HS-27A (cell line): ENCODE data around the gene PPP1R13B.
A peak's percentile ranks its signal among the peaks of the same experiment; 100 is the strongest.

Experiments used
- DNase-seq: peaks from one replicate; pipeline ENCODE4 v3.0.0-alpha.2; 2012; ENCODE audit warnings: low read depth, missing footprints

PPP1R13B gene

GRCh38 chr14:103880348-103881267, 33.2 kb upstream of the PPP1R13B start:
- DNase-seq = peak; percentile 39

- peak; percentile 0 for DNase-seq
These were observed 32.4 kb upstream of the PPP1R13B start for GRCh38 chr14:103879570-103880347.

- no peak for DNase-seq
These were observed 31.8 kb upstream of the PPP1R13B start for GRCh38 chr14:103879118-103879569.

GRCh38 chr14:103878180-103878579, 30.8 kb upstream of the PPP1R13B start:
- DNase-seq = no peak

- no peak for DNase-seq
These were observed 27.6 kb upstream of the PPP1R13B start for GRCh38 chr14:103875010-103875409.

- DNase-seq = no peak
These were observed 25.2 kb upstream of the PPP1R13B start for GRCh38 chr14:103872481-103873113.

GRCh38 chr14:103871596-103872480, 24.5 kb upstream of the PPP1R13B start:
- DNase-seq = no peak

GRCh38 chr14:103870891-103871595, 23.7 kb upstream of the PPP1R13B start:
- DNase-seq = no peak

- no peak for DNase-seq
These were observed 22.9 kb upstream of the PPP1R13B start for GRCh38 chr14:103870144-103870876.

GRCh38 chr14:103869406-103870143, 22.2 kb upstream of the PPP1R13B start:
- DNase-seq = no peak

- no peak for DNase-seq
These were observed 21.0 kb upstream of the PPP1R13B start for GRCh38 chr14:103868242-103868897.

- DNase-seq = no peak
These were observed 20.2 kb upstream of the PPP1R13B start for GRCh38 chr14:103867523-103867953.

- DNase-seq = no peak
These were observed 19.6 kb upstream of the PPP1R13B start for GRCh38 chr14:103867020-103867419.

GRCh38 chr14:103863245-103863644, 15.9 kb upstream of the PPP1R13B start:
- DNase-seq = no peak

- no peak for DNase-seq
These were observed 15.0 kb upstream of the PPP1R13B start for GRCh38 chr14:103862393-103862782.

GRCh38 chr14:103861413-103862392, 14.3 kb upstream of the PPP1R13B start:
- no peak for DNase-seq

- DNase-seq = no peak
These were observed 12.2 kb upstream of the PPP1R13B start for GRCh38 chr14:103859416-103860202.
